ENCODE measurements around the gene ZSWIM8.

GRCh38 chr10:73823391-73823790 lies 38.0 kb downstream of the ZSWIM8 start:
- TF ChIP-seq CTCF (IDR thresholded peaks at IDR 0.05) (no peak), POLR2A (IDR thresholded peaks at IDR 0.05) (no peak)

Data from Peyer's patch (tissue), 4 donors.